ENCODE measurements around the gene DIS3L2. TPM values are rescaled to one million over a fixed set of nuclear protein-coding genes. Genes with fewer than 3 reads are reported as not detected.
"Not testable (repeated sequence)": the region's sequence is repeated elsewhere in the genome, so short reads cannot be mapped to it uniquely, and the experiment has no call there.

Gene DIS3L2
- total RNA-seq, 1 donor from 2014 or later: 42.1 TPM

DNA sequence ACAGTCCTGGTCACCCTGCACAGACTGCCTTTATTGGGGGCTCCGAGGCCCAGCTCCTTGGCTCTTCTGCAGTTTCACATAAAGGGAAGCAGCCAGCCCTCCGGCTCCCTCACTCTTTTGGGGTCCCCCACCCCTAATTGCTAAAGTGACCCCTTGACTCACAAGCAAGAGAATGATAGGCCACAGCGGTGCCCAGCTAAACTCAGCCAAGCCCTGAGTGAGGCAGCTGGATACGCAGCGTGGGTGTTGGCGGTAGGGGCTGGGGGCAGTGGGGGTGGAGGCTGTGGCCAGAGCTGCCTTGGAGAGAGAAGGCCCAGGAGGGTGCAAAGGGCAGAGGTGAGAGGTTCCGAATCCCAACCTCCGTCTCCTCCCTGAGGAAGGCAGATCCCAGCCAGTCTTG, 391.6 kb downstream of the DIS3L2 start:
- no peak overlapping the region for H3K4me3 Mint-ChIP-seq (ENCODE audit: unreplicated experiment)
- H3K27me3 Mint-ChIP-seq (ENCODE audit: unreplicated experiment): peaks cover 8% of the 10 kb centered on the region
- no peaks in the 10 kb centered on the region for H3K4me1 Mint-ChIP-seq (ENCODE audit: low read depth, unreplicated experiment)
- H3K9me3 Mint-ChIP-seq (ENCODE audit: unreplicated experiment): peaks cover 4% of the 10 kb centered on the region
- no peak overlapping the region for H3K27ac Mint-ChIP-seq (ENCODE audit: unreplicated experiment)
- DNase-seq: no peak
- no peaks in the 10 kb centered on the region for H3K36me3 Mint-ChIP-seq (ENCODE audit: unreplicated experiment)
- TF ChIP-seq, protein P1, sequence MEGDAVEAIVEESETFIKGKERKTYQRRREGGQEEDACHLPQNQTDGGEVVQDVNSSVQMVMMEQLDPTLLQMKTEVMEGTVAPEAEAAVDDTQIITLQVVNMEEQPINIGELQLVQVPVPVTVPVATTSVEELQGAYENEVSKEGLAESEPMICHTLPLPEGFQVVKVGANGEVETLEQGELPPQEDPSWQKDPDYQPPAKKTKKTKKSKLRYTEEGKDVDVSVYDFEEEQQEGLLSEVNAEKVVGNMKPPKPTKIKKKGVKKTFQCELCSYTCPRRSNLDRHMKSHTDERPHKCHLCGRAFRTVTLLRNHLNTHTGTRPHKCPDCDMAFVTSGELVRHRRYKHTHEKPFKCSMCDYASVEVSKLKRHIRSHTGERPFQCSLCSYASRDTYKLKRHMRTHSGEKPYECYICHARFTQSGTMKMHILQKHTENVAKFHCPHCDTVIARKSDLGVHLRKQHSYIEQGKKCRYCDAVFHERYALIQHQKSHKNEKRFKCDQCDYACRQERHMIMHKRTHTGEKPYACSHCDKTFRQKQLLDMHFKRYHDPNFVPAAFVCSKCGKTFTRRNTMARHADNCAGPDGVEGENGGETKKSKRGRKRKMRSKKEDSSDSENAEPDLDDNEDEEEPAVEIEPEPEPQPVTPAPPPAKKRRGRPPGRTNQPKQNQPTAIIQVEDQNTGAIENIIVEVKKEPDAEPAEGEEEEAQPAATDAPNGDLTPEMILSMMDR (IDR thresholded peaks at IDR 0.05; ENCODE audit: partially characterized antibody, unreplicated experiment): no peak

DNA sequence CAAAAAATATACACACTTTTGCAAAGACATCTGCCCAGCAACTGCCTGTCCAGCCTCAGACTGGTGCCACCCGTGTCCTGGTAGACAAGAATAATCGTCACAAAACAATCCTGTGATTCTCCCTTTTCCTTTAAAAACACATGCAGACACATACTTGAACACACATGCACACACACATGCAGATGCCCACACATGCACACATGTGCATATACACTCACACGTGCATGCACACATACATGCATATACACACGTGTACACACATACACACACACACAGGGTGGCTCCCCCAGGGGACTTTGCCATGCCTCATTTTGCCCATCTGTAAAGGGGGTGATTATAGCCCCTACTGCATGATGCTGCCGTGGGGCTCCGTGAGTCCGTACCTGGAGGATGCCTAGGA, 392.1 kb downstream of the DIS3L2 start:
- H3K27ac Mint-ChIP-seq (ENCODE audit: unreplicated experiment): no peak overlapping the region
- H3K9me3 Mint-ChIP-seq (ENCODE audit: unreplicated experiment): peaks cover 2% of the 10 kb centered on the region
- TF ChIP-seq, protein P1 (IDR thresholded peaks at IDR 0.05; ENCODE audit: partially characterized antibody, unreplicated experiment): no peak
- no peak for DNase-seq
- H3K4me1 Mint-ChIP-seq (ENCODE audit: low read depth, unreplicated experiment): no peaks in the 10 kb centered on the region
- H3K27me3 Mint-ChIP-seq (ENCODE audit: unreplicated experiment): peaks cover 8% of the 10 kb centered on the region
- no peak overlapping the region for H3K4me3 Mint-ChIP-seq (ENCODE audit: unreplicated experiment)
- no peaks in the 10 kb centered on the region for H3K36me3 Mint-ChIP-seq (ENCODE audit: unreplicated experiment)

DNA sequence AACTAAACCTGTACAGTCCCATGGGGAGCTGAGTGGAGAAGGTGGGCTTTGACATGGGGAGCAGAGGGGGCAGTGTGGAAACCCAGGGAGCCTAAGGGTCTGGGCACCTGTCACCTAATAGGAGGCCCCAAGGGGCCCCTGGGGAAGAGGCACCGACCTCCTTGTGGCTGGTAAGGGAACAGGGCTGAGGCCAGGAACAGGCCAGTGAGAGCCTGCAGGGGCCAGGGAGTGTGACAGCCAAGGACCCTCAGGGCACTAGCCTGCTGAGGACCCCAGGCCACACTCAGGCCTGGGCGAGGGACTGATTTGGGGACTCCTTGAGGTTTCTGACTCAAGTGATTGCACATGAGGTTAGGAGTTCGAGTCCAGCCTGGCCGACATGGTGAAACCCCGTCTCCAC, 392.6 kb downstream of the DIS3L2 start:
- H3K4me1 Mint-ChIP-seq (ENCODE audit: low read depth, unreplicated experiment): no peaks in the 10 kb centered on the region
- no peak for DNase-seq
- H3K27me3 Mint-ChIP-seq (ENCODE audit: unreplicated experiment): peaks cover 8% of the 10 kb centered on the region
- no peak overlapping the region for H3K27ac Mint-ChIP-seq (ENCODE audit: unreplicated experiment)
- TF ChIP-seq, protein P1 (IDR thresholded peaks at IDR 0.05; ENCODE audit: partially characterized antibody, unreplicated experiment): no peak
- H3K36me3 Mint-ChIP-seq (ENCODE audit: unreplicated experiment): no peaks in the 10 kb centered on the region
- H3K4me3 Mint-ChIP-seq (ENCODE audit: unreplicated experiment): no peak overlapping the region
- peaks cover 2% of the 10 kb centered on the region for H3K9me3 Mint-ChIP-seq (ENCODE audit: unreplicated experiment)

DNA sequence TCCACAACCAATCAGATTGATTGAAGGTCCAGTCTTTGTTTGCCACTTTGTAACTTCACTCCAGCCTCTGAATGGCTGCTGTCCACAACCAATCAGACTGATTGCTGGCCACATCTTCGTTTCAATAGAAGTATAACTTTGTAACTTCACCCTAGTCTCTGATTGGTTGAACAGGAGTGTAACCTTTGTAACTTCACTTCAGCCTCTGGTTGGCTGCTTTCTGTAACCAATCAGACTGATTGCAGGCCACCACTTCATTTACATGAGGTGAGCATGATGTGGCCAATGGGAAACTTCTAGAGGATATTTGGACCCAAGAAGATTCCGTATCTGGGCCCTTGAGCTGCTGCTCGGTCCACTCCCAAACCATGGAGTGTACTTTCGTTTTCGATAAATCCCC, 400.1 kb downstream of the DIS3L2 start:
- H3K27ac Mint-ChIP-seq (ENCODE audit: unreplicated experiment): no peak overlapping the region
- no peak overlapping the region for H3K4me3 Mint-ChIP-seq (ENCODE audit: unreplicated experiment)
- no peaks in the 10 kb centered on the region for H3K27me3 Mint-ChIP-seq (ENCODE audit: unreplicated experiment)
- H3K4me1 Mint-ChIP-seq (ENCODE audit: low read depth, unreplicated experiment): no peaks in the 10 kb centered on the region
- DNase-seq: no peak
- TF ChIP-seq, protein P1 (IDR thresholded peaks at IDR 0.05; ENCODE audit: partially characterized antibody, unreplicated experiment): no peak
- H3K36me3 Mint-ChIP-seq (ENCODE audit: unreplicated experiment): no peaks in the 10 kb centered on the region
- peaks cover 3% of the 10 kb centered on the region for H3K9me3 Mint-ChIP-seq (ENCODE audit: unreplicated experiment)

DNA sequence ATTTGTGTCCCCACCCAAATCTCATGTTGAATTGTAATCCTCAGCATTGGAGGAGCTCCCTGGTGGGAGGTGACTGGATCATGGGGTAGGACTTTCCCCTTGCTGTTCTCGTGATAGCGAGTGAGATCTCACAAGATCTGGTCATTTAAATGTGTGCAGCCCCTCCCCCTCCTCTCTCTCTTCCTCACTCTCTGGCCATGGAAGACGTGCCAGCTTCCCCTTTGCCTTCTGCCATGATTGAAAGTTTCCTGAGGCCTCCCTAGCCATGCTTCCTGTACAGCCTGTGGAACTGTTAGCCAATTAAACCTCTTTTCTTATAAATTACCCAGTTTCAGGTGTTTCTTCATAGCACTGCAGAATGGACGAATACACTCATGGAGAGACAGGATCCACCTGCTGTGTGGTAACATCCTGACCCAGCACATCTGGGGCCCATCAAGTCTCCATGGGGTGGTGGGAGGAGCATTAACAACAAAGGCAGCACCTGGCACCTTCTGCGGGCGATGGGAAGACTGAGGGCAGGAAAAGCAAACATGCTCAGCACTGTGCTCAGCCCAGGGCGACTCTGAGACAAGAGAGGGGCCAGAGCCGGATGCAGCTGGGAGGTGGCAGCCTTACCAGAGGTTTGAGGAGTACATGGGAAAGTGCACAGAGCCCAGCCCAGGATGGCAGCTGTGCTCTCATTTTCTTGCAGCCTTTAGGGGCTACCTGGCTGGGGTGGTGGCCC, 400.8 kb downstream of the DIS3L2 start:
- Mint-ChIP-seq H3K36me3 (ENCODE audit: unreplicated experiment) (no peaks in the 10 kb centered on the region), H3K27me3 (ENCODE audit: unreplicated experiment) (no peaks in the 10 kb centered on the region), H3K9me3 (ENCODE audit: unreplicated experiment) (peaks cover 3% of the 10 kb centered on the region), H3K4me3 (ENCODE audit: unreplicated experiment) (no peak overlapping the region), H3K4me1 (ENCODE audit: low read depth, unreplicated experiment) (no peaks in the 10 kb centered on the region), H3K27ac (ENCODE audit: unreplicated experiment) (no peak overlapping the region)
- TF ChIP-seq, protein P1 (IDR thresholded peaks at IDR 0.05; ENCODE audit: partially characterized antibody, unreplicated experiment): no peak
- DNase-seq: no peak

DNA sequence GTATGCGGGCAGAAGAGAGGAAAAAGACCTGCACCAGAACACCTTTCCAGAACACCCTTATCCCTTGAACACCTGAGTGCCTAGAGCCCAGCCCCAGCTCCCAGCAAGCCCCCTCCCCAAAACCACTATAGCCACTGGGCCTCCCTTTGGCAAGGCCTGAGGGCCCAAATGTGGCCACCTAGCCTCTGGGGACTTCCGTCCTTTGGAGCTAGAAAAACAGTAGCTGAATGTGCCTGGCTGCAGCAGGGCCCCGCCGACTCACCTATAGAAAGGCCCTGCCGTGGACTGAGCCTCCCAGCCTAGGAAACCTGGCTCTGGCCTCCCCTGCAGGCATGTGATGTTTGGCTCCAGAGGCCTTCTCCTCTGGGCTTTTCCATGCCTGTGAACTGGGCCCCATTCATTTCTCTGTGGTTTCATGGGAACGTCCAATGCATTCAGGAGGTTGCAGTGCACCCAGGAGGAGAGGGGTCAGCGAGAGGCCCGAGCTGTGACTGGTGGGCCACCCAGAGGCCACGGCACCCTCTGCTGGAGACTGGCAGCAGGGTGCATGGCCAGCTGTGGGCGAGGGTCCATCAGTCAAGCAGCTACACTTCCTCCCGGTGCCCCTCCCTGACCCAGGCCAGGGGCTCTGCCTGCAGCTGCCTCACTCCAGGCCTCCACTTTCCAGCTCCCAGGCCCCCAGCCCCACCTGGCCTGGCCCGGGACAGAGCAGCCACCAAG, 401.7 kb downstream of the DIS3L2 start:
- not testable (repeated sequence) for H3K9me3 Mint-ChIP-seq (ENCODE audit: unreplicated experiment); H3K4me3 Mint-ChIP-seq (ENCODE audit: unreplicated experiment); H3K4me1 Mint-ChIP-seq (ENCODE audit: low read depth, unreplicated experiment); H3K27ac Mint-ChIP-seq (ENCODE audit: unreplicated experiment); H3K27me3 Mint-ChIP-seq (ENCODE audit: unreplicated experiment); DNase-seq; H3K36me3 Mint-ChIP-seq (ENCODE audit: unreplicated experiment)
